ENCODE results near the gene MTRR.

MTRR gene

DNA sequence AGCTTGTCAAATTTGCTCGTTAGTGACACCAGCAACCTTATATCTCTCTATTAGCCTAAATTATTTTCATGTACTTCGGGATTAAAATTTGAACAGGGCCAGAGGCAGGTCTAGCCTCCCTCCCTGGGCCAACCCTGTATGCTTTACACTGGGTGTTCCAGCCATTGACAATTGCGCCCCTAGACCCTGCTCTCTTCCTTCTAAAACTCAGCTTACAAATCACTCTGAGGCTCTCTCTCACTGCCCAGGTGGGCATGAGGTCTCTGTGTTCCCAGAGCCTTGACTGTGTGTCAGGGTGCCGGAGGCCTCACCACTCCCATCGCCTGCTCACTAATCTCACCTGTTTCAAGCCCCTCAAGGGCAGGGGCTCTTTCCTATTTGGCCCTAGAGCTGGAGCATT is 11.6 kb upstream of the MTRR start:
- no peak for DNase-seq (ENCODE audit: low read depth in 3 of 3)

DNA sequence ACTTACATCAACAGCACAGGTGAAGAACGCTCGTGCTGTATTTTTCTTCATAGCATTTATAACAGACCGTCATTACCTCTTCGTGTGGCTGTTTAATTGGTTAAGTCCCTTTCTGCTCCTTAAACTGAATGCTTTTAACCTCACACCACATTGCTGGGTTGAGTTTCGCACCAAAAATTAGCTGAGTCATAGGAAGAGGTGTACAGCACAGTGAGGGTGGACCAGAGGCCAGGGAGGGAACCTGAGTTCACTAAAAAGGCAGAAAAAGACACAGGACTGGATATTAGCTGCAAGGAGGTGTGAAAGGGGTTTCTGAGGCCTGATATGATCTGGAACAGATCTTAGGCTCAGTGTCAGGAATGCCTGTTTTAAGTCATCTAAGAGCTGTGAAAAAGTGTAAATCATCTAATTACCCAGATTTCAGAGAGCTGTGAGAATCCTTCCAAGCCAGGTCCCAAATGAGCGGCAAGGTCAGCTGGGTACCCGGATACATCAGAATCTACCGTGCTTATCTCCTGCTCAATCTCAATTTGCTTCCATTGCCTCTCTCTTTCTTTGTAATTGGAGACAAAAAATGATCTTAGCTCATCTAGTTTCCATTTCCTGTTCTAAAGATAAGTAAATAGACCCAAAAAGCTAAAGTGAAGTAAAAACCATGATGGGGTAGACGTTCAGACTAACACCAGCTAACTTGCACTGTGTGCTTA is 10.9 kb upstream of the MTRR start:
- no peak for DNase-seq (ENCODE audit: low read depth in 3 of 3)

DNA sequence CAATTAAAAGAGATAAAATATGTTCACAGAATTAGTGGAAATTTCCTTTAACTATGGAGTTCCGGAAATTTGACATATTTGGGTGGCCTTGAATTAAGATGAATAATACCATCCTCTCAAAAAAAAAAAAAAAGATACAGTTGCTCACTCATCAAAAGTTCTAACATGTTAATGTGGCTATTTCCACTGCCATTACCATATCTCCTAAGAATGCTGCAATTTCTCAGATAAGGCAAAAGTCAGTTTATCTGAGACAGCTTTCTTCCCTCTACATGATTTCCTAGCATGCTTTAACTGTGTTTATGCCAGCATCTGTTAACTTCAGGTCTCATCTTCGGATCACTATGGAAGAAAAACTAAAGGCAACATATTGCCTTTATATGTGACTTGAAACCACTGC is 2.8 kb upstream of the MTRR start:
- DNase-seq (ENCODE audit: low read depth in 3 of 3), result no peak

DNA sequence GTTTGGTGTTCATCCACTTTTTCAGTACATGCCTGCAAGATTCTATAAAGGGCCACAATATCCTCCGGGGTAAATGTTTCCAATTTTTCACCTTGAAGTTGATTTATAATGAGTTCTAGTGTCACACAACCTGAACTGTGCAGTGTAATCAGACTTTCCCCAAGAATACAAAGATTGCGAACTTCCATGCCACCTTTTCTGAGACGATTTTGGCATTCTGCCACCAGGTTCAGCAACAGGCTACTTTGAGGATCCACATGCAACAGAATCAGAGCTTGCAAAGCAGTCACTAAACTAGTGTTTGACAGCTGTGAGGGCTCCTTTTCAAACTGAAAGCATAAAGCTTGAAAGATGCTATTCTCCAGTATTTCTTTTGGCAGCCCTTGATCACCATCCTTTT is 1.7 kb upstream of the MTRR start:
- no peak for DNase-seq (ENCODE audit: low read depth in 3 of 3)

DNA sequence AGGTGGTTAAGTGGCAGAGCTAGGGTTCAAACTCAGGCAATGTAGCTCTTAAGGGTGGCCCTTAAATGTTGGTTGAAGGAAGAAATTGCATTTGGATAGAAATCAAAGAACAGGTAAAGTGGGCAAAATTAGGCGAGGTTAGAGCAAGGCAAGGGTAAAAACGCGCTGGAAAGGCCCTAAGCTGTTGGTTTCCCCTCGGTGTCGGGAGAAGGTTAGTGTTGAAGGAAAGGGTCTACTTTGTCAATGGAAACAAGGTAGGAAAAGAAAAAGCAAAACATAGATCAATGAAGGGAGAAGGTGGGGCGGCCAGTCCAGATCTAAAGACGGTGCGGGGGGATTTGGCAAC is 548 bp upstream of the MTRR start:
- DNase-seq (ENCODE audit: low read depth in 3 of 3), result no peak

DNA sequence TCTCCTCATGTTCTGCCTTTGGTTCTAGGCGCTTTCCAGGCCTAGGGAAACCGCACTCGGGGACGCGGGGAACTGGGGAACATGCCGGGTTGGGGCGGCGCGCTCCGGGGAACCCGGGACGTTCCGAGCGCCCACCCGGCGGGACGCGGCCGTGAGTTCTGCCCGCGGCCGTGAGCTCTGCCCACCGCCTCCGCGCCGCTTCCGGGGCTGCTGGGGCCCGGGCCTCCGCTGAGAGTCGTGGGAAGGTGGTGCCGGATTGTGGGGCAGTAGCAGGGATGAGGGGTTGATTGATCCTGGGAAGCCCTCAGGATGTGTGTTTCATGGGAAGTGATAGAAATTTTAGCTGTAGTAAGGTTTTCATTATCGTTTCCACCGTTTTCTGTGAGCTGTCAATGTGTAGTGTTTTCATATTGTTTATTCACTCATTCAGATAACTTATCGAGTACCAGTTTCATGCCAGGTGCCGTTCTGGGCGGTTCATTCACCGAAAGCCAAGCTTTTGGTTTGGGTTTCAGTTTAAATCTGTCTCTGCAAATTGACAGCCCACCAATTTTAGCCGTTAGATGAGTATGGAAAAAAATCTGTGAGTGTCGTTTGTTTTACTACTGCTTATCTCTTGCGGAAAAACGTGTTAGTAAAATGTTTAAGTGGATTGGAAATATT is 657 bp downstream of the MTRR start:
- DNase-seq (ENCODE audit: low read depth in 3 of 3), result no peak

DNA sequence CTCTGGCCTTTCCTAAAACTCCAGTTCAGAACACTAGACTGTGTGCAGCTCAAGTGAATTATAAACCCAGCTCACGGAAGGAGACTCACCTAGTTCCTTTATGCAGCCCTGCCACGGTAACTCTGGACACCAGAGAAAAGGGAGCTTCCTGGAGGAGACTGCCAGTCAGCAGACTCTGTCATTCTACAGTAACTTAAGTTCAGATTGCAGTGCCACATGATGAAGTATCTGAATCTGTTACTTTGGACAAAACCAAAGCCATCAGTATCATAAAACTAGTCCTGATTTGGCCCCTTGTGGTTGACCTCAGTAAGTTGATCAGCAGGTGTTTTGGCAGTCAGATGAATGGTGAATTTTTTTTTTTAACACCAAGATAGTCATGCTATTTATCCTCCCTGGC is 2.7 kb downstream of the MTRR start:
- DNase-seq (ENCODE audit: low read depth in 3 of 3), result no peak

DNA sequence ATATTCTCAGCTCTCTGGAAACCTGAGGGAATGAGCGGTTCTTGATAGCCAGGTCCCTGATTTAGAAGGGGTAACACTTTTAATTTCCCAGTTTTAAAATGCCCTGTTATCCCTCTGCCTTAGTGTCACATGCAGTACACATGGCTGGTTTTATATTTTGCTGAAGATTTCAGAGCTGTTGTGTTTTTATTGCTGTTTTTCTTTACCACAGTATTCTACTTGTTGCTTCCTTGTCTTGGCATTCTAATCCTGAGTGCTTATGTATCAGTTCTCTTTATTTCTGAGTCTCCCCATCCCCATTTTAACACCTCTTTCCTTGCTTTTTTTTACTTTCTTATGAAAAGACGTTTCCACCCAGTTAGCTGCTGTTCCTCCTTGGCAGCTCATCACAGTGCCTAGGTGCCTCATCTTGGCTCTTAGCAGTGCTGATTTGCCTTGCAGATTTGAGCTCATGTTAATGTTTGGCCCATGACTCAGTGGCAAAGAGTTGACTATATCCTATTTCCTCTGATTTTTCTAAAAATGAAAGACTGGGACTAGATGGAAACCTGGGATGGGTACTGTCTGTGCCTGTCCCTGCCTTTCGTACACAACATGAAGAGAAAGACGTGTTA is 3.7 kb downstream of the MTRR start:
- no peak for DNase-seq (ENCODE audit: low read depth in 3 of 3)

DNA sequence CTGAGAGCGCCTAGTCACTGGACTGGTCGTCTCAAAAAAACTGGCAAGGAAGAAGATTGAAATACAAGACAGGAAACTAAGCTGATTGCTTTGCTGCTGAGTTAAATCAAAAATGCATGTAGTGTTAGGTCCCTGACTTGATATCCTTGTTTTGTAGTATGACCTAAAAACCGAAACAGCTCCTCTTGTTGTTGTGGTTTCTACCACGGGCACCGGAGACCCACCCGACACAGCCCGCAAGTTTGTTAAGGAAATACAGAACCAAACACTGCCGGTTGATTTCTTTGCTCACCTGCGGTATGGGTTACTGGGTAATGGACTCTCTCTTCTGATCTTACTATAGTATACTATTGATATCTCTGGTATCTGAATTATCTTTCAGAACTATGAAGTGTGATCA is 4.3 kb downstream of the MTRR start:
- DNase-seq (ENCODE audit: low read depth in 3 of 3), result no peak

DNA sequence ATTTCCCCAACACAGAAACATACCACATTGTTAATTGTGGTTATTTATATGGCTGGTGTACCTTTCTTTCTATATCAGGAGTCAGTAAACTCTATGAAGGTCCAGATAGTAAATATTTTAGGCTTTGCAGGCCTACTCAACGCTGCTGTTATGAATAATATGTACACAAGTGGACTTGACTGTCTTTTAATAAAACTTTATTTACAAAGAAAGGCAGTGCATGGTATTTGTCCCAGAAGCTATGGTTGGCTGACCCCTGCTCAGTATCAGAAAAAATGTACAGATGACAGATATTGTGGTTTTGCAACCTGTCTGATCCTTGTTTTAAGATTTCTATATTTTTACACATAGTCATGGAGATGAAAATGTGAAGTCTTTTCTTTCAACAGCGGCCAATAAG is 5.7 kb downstream of the MTRR start:
- no peak for DNase-seq (ENCODE audit: low read depth in 3 of 3)

DNA sequence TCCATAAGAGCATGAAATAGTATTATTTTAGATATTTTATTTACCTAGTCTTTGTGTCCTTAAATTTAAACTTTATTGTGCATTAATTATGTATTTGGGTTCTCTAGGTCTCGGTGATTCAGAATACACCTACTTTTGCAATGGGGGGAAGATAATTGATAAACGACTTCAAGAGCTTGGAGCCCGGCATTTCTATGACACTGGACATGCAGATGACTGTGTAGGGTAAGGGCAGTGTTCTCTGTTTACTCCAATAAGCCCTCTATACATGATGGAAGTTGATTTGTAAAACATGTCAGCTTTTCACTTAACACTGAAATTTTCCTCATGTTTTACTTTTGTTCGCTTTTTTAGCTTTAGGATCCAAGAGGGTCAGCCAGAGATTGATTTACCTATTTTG is 6.2 kb downstream of the MTRR start:
- no peak for DNase-seq (ENCODE audit: low read depth in 3 of 3)

DNA sequence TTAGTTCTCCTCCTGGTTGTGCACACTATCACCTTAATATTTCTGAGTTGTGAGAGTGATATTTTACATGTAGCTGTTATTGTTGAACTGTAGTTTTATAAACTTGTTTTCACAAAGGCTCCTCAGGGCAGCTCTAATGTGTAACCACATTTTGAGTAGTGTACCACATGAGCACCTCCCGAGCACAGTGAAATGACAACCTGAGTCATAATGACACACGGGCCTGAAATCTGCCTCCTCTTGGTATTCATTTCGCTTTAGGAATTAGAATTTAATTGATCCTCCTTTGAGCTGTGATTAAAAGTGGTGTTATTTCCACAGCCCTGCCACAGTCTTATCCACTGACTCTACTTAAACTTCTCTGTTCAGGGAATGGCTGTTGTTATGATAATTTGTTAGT is 7.9 kb downstream of the MTRR start:
- no peak for DNase-seq (ENCODE audit: low read depth in 3 of 3)

DNA sequence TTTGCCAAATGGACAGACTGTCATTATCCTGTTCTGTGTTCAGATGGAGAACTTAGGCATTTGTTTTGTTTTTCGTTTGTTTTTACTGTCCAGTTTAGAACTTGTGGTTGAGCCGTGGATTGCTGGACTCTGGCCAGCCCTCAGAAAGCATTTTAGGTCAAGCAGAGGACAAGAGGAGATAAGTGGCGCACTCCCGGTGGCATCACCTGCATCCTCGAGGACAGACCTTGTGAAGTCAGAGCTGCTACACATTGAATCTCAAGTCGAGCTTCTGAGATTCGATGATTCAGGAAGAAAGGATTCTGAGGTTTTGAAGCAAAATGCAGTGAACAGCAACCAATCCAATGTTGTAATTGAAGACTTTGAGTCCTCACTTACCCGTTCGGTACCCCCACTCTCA is 8.9 kb downstream of the MTRR start:
- DNase-seq (ENCODE audit: low read depth in 3 of 3), result no peak

DNA sequence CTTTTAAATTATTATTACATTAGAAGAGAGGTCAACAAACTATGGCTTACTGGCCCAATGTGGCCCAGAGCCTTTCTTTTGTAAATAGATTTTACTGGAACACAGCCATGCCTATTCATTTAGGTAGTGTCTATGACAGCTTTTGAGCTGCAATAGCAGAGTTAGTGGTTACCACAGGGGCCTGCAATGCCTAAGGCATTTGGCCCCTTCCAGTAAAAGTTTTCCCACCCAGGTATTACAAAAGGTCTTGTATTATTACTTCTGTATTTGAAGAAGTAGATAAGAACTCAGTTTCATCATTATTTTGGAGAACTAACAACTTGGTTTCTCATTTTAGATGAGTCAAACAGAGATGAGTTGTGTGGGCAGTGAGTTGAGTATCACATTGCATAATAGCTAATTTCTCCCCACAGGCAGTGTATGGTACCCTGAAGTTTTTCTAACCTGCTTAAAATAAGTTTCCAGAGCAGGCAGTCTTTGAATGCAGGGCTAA is 9.5 kb downstream of the MTRR start:
- DNase-seq (ENCODE audit: low read depth in 3 of 3), result no peak

DNA sequence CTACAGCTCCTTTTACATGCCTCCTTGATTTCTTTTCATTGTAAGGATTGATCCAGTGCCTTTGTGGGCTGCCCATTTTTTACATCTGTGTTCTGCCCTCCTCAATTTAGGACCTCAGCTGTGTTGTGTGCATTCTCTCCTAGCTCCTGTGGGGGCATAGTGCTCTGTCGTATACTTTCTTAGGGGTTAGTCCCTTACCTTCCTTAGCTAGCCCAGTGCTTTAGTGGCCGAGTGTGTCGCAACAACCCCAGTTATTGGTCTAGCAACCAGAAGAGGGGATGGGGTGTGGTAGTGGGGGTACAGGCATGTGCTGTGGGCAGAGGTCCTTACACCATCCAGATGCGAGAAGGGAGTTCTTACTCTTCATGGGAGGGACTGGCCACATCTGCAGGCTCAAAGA is 12.1 kb downstream of the MTRR start:
- no peak for DNase-seq (ENCODE audit: low read depth in 3 of 3)

DNA sequence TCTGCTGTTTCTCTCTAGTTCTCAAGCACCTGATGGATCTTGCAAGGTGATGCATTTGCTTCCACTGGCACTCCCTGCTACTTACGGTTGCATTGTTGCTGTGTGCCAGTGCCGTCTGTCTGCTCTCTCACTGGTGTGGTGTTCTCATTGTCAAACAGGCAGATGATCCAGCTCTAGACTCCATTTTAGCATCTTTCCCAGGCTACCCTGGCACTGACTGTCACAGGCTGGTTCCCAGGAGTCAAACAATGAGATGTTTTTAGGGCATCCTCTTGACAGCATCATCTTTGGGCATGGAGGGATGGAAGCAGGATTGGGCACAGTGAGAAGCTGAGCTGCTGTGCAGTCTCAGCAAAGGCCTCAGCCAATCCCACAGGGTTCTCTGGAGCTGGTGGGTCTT is 12.9 kb downstream of the MTRR start:
- DNase-seq (ENCODE audit: low read depth in 3 of 3), result no peak

DNA sequence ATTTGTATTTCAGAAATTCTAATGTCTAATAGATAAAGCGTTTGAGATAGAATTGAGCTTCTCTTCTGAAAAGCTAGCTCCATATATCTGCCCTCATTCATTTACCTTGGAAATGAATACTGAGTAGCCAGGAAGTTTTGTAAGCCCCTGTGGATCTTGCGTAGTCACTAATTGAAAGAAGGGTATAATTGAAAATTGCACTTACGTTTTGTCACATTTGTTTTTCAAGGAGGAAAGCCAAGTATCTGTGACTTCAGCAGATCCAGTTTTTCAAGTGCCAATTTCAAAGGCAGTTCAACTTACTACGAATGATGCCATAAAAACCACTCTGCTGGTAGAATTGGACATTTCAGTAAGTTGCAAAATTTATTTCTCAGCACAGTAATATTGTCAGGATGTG is 14.0 kb downstream of the MTRR start:
- DNase-seq (ENCODE audit: low read depth in 3 of 3), result no peak

DNA sequence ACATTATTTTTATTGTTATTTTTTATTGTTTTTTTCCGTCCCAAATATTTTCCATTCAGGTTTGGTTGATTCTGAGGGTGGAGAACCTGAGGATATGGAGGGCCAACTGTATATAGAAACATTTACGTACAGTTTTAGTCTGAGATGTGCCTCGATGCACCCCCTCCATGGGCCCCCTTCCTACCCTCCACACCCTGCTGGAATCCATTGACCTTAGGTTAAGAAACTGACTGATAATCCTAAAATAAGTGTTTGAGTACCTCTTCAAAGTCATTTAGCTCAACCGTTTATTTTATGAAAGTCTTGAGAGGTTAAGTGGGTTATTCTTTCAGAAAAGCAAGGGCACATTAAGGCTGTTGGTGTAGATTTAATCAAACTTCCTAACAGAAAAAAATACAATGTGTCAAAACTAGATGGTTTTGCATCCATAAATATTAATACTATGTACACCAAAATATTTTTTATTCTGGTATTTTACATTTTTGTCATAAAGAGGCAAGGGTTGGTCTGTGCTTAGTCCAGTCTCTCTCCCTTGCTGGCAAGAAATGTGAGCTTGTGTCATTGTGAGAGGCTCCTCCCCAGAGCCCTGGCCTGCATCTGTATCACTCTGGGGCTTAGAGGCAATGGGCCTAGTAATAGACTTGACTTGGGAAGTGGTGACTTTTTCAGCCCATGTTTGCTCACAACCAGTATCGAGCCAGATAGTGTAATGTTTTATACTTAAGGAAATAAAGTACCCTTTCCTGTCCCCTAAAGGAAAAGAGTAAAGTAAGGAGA is 15.7 kb downstream of the MTRR start:
- no peak for DNase-seq (ENCODE audit: low read depth in 3 of 3)

DNA sequence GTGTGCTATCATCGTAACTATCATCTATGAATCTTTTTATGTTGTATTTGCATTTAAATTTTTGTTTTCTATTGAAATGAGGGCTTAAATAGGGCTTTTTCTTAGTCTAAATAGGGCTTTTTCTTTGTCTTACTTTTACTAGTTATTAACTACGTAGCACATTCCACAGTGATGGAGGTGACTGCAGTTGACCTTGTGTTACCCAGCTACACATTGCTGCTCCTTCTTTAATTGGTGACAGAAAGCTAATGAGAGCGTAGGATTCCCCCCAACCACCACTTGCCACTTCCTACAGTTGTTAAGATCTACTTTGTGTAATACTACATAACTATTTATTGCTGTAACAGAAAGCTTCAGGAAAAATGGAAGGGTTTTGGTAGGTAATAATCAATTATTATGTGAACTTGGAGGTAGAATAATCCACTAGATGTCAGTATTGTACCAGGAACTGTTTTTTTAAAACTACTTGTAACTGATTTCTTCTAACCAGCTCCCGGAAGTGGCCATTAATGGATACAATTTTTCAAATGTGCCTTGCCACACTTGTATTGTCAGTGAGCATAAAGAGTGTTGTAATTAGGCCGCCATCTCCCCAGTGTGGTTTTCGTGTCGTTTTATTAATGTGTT is 18.0 kb downstream of the MTRR start:
- DNase-seq (ENCODE audit: low read depth in 3 of 3), result no peak

DNA sequence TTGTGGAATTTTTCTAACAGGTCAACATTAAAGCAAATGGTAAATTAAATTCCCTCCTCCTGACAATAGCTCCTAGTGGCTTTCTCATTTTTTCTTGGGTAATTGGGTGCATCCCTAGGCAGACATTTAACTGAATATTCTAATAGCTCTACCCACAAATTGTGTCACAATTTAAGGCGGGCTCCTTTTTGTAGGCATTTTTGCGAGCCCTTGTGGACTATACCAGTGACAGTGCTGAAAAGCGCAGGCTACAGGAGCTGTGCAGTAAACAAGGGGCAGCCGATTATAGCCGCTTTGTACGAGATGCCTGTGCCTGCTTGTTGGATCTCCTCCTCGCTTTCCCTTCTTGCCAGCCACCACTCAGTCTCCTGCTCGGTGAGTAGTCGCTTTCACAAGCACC is 20.0 kb downstream of the MTRR start:
- no peak for DNase-seq (ENCODE audit: low read depth in 3 of 3)

DNA sequence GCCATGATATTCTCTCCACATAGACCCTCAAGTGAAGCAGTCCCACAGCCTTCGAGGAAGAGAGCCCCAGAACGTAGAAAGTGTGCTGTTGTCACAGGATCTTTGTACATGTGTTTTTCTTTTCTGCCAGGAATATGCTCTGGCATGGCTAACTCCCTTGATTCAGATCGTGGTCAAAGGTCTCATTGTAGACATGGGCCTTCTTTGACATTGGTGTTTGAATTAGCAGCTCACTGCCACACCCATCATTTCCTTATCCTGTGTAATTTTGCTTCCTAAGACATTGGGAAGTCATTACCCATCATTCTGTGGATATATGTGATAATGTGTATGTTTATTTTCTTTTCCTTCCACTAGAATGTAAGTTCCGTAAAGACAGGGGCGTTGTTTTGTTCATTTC is 25.5 kb downstream of the MTRR start:
- no peak for DNase-seq (ENCODE audit: low read depth in 3 of 3)

DNA sequence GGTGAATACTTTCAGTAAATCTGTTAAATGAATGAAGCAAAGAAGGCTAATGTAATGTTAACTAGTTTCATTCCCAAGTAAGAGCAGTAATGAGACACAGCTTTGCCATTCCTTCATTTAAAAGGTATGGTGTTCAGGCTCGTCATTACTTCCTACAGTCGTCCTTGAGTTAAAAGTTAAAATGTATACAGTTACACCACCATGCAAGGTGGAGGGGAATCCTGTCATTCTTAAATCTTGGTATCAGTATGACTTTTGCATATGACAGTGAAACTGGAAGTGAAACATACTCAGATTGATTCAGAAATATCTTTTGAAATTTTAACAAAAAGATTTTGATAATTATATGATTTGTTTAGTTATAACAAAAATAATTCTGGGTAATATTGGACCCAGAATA is 25.9 kb downstream of the MTRR start:
- no peak for DNase-seq (ENCODE audit: low read depth in 3 of 3)
